OCI-LY3 (cell line): Measurements from ENCODE around the gene NKAIN2.

Source experiments
- H2AFZ ChIP-seq: fragments of 200-600, 300-600 bp; shearing (Covaris generic); 2 replicates; pipeline ENCODE4 v1.6.0; 2014; ENCODE audit warnings: antibody characterized with exemption, low read depth, low read length
- H3K27ac ChIP-seq: fragments of 200-600, 300-600 bp; sonication (generic); 2 replicates; pipeline ENCODE4 v1.5.1; 2014; ENCODE audit warnings: mild to moderate bottlenecking, low read length, moderate library complexity, mixed read lengths
- H3K27me3 ChIP-seq: fragments of 200-600, 300-600 bp; sonication (generic); 2 replicates; pipeline ENCODE4 v1.6.1; 2014; ENCODE audit warnings: low read depth, low read length, mixed read lengths
- H3K36me3 ChIP-seq: fragments of 200-600, 300-600 bp; sonication (generic); replicated peaks from 2 replicates; pipeline ENCODE3; 2014; ENCODE audit warnings: low read depth, low read length, mixed read lengths
- H3K4me1 ChIP-seq: fragments of 300-600, 200-600 bp; sonication (generic); 2 replicates; pipeline ENCODE4 v1.6.1; 2014; ENCODE audit warnings: low read length, mixed read lengths
- H3K4me2 ChIP-seq: fragments of 200-600, 300-600 bp; sonication (generic); 2 replicates; pipeline ENCODE4 v1.6.1; 2014; ENCODE audit warnings: low read length, mixed read lengths
- H3K4me3 ChIP-seq: fragments of 300-600, 200-600 bp; sonication (generic); 2 replicates; pipeline ENCODE4 v1.5.1; 2014; ENCODE audit warnings: antibody characterized with exemption, mild to moderate bottlenecking, low read length, moderate library complexity
- H3K79me2 ChIP-seq: fragments of 300-600, 200-600 bp; shearing (Covaris generic); 2 replicates; pipeline ENCODE4 v1.6.1; 2014; ENCODE audit warnings: mild to moderate bottlenecking, low read length, mixed read lengths
- H3K9ac ChIP-seq: fragments of 300-600, 200-600 bp; shearing (Covaris generic); 2 replicates; pipeline ENCODE4 v1.6.0; 2014; ENCODE audit warnings: mild to moderate bottlenecking, low read length, moderate library complexity
- H3K9me3 ChIP-seq: fragments of 200-600, 300-600 bp; shearing (Covaris generic); 2 replicates; pipeline ENCODE4 v1.6.1; 2014; ENCODE audit warnings: low read length, mixed read lengths; ENCODE audit not compliant: insufficient read depth
- H4K20me1 ChIP-seq: fragments of 200-600, 300-600 bp; sonication (generic); 2 replicates; pipeline ENCODE4 v1.6.1; 2016; ENCODE audit warnings: low read length, mixed read lengths; ENCODE audit not compliant: insufficient read depth
- CTCF ChIP-seq: fragments of 200-600, 300-600 bp; sonication (generic); IDR thresholded peaks from 2 replicates; pipeline ENCODE4 v1.5.1; 2014; ENCODE audit warnings: antibody characterized with exemption, low read length, low read depth
- EZH2phosphoT487 ChIP-seq: fragments of 200-600 bp; shearing (Covaris generic); IDR thresholded peaks from 2 replicates; pipeline ENCODE4 v1.6.1; 2018; ENCODE audit warnings: antibody characterized with exemption, mixed run types, low read depth

The NKAIN2 gene

DNA sequence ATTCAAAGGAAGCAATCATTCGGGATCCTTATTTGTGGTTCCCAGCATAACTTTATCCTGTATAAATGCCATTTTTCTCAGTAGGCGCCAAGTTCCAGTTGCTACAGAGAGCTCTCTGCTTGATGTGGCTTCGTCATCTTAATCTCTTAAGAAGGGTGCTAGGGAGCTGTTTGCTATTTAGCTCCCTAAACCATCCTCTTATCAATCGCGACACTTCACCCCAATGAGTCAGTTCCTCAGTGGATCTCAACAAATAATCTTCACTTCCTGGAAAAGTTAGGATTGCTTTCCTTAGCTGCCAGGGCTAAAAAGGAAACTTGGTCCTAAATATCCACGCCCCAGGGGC, 1.3 kb upstream of the NKAIN2 start:
- H4K20me1 ChIP-seq, result no peaks in the 10 kb centered on the region
- H3K36me3 ChIP-seq, result no peaks in the 10 kb centered on the region
- H3K9me3 ChIP-seq, result no peaks in the 10 kb centered on the region
- no peaks in the 10 kb centered on the region for H3K79me2 ChIP-seq
- peak overlapping the region; percentile 40; the same call in 1 of the 2 replicates for H3K9ac ChIP-seq
- 0 out of 2 replicates have a peak, but pooled peaks cover 7% of the 10 kb centered on the region for H3K4me1 ChIP-seq
- H3K4me3 ChIP-seq, result peak overlapping the region; percentile 67
- TF ChIP-seq EZH2phosphoT487 (no peak), CTCF (no peak)
- H3K27me3 ChIP-seq, result no peaks in the 10 kb centered on the region
- peak overlapping the region; percentile 82 for H2AFZ ChIP-seq
- no peak overlapping the region for H3K27ac ChIP-seq
- H3K4me2 ChIP-seq, result peak overlapping the region; percentile 76

GRCh38 chr6:123802697-123803503, 765 bp upstream of the NKAIN2 start:
- Histone ChIP-seq H3K9ac (peak overlapping the region; percentile 40; the same call in 1 of the 2 replicates), H3K4me1 (0 out of 2 replicates have a peak, but pooled peaks cover 7% of the 10 kb centered on the region), H3K36me3 (no peaks in the 10 kb centered on the region), H3K4me2 (peak overlapping the region; percentile 76), H4K20me1 (no peaks in the 10 kb centered on the region), H3K4me3 (peak overlapping the region; percentile 67), H2AFZ (no peak overlapping the region), H3K27me3 (no peaks in the 10 kb centered on the region), H3K27ac (no peak overlapping the region), H3K9me3 (no peaks in the 10 kb centered on the region), H3K79me2 (no peaks in the 10 kb centered on the region)
- peak; percentile 85 for TF ChIP-seq CTCF
- no peak for TF ChIP-seq EZH2phosphoT487

DNA sequence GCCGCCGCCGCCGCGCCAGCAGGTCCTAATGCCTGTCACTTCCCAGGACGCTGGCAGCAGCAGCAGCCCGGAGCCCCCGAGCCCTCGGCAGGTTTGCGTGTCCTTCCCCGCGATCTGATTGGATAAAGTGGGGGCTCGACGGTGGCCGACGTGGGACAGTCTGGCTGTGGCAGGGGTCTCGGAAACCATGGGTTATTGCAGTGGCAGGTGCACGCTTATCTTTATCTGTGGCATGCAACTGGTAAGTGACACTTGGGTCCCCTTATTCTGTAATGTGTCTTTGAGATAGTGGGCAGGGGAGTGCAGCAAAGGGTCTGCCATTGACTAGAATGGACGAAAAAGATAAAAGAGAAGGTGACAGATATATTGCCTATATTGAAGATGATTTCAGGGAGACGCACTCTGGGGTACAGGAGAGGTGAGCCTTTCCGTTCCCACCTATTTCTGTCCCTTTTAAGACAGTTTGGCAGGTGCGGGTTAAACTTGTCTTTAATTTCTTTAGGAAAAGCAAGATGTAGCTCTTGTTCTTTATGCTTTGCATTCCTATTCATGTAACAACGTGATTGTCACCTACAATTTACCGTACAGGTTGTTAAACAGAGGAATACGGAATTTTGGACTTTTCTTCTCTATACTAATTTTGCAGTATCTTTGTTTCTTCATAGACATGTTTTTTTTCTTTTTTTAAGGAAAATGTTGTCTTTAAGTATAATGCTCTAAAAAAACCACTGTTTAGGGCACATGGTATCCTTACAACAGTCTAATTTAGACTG, 535 bp downstream of the NKAIN2 start:
- Histone ChIP-seq H3K36me3 (no peaks in the 10 kb centered on the region), H3K27ac (no peak overlapping the region), H4K20me1 (no peaks in the 10 kb centered on the region), H3K9me3 (no peaks in the 10 kb centered on the region), H3K4me1 (peaks cover 15% of the 10 kb centered on the region), H3K4me2 (no peak overlapping the region), H2AFZ (no peak overlapping the region), H3K4me3 (no peak overlapping the region), H3K27me3 (no peaks in the 10 kb centered on the region), H3K9ac (no peak overlapping the region), H3K79me2 (no peaks in the 10 kb centered on the region)
- TF ChIP-seq EZH2phosphoT487 (no peak), CTCF (no peak)
